ENCODE measurements around the gene TLN1. TPM values are rescaled to one million over a fixed set of nuclear protein-coding genes. Genes with fewer than 3 reads are reported as not detected.

TLN1 gene
- total and polyA plus RNA-seq, 2 of the 8 experiments (the other 6 are each of a cell fraction or from before 2014, with no cell fraction given) = 28.1 to 90.1 TPM

DNA sequence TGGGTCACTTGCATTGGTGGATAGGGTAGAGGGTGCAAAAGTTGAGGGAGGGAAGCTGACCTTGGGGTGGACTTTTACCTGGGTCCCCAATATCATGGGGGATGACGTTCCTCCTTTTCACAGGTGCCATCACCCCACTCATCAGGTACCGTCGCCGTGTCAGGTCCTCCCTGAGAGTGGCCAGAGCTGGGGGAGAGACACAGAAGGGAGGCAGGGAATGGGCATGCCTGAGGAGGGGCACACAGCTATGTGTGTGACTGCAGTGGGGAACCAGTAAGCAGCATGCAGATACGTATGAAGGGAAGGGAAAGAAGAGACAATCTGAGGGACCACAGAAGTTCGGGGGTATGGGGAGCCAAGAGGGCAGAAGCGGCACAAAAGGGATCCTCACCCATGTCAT lies 6.9 kb upstream of the TLN1 start:
- H3K4ac ChIP-seq (replicated peaks; ENCODE audit: insufficient read length, low read depth, low read length) = no peak overlapping the region
- H3K79me2 ChIP-seq (ENCODE audit: control insufficient read depth in 1 of 2, insufficient read depth in 2 of 2, low read length in 2 of 2) = peaks cover 0 to 5% of the 10 kb centered on the region in 2 experiments; a peak in 1 of 4 replicates
- H2BK15ac ChIP-seq (ENCODE audit: low read length) = no peak overlapping the region
- TF ChIP-seq SRF (IDR thresholded peaks at IDR 0.05; ENCODE audit: low read depth, low read length) = no peak
- TF ChIP-seq HDAC6 (IDR thresholded peaks at IDR 0.05; ENCODE audit: low read depth, low read length) = no peak
- no peak for TF ChIP-seq ATF3 (IDR thresholded peaks at IDR 0.05; ENCODE audit: insufficient read depth, low read depth, low read length)
- no peak for TF ChIP-seq FOSL1 (IDR thresholded peaks at IDR 0.05; ENCODE audit: insufficient read depth, low read depth, low read length)
- no peak for TF ChIP-seq ASH2L (IDR thresholded peaks at IDR 0.05; ENCODE audit: low read length)
- TF ChIP-seq E2F6 (IDR thresholded peaks at IDR 0.05) = no peak
- no peak for TF ChIP-seq CEBPB (IDR thresholded peaks at IDR 0.05; ENCODE audit: low read depth, low read length)
- no peak overlapping the region for H4K8ac ChIP-seq (ENCODE audit: extremely low read depth, insufficient read depth, low read length)
- H3K36me3 ChIP-seq (ENCODE audit: control insufficient read depth in 2 of 4, insufficient read depth in 4 of 4, low read length in 3 of 4) = peaks cover 34 to 80% (median 70%) of the 10 kb centered on the region in 4 experiments
- FAIRE-seq = no peak
- H3K4me2 ChIP-seq (ENCODE audit: insufficient read depth in 1 of 2, low read depth in 2 of 2, low read length in 2 of 2) = no peak overlapping the region
- H4K5ac ChIP-seq (ENCODE audit: insufficient read length, low read depth, low read length) = no peak overlapping the region
- DNase-seq (ENCODE audit: low read depth in 1 of 2, low spot score in 2 of 2) = no peak
- H3K23ac ChIP-seq (ENCODE audit: insufficient read length) = no peak overlapping the region
- POLR2A ChIA-PET (ENCODE audit: partially characterized antibody) = interaction anchor here (1.2 to 4.8 kb wide), 4 partner anchors 9 to 42 kb away, joined by 3 to 35 read pairs (median 8); partner anchors contain the start of genes GBA2 and RGP1
- 92% methylated on average over 7 of the region's 7 CpGs; no CpG with 5 or more reads in 1 of the 2 experiments for WGBS, 2 experiments (ENCODE audit: extremely low coverage in 1 of 2, insufficient coverage in 1 of 2, insufficient read length in 1 of 2, insufficient replicate concordance in 2 of 2, low coverage in 1 of 2, low lambda C conversion rate in 2 of 2, missing lambda C conversion rate in 1 of 2)
- no peaks in the 10 kb centered on the region; the same call in 1 of the 2 replicates for H3K23me2 ChIP-seq (ENCODE audit: low read depth, low read length)
- H4K20me1 ChIP-seq (replicated peaks in 1 of 2; ENCODE audit: control insufficient read depth in 1 of 2, insufficient read depth in 2 of 2, low read length in 2 of 2) = peaks cover 7 to 17% of the 10 kb centered on the region in 2 experiments
- no peak overlapping the region for H3K9ac ChIP-seq (replicated peaks in 1 of 4; ENCODE audit: extremely low read depth in 1 of 4, low read depth in 3 of 4, low read length in 3 of 4)
- H3K27me3 ChIP-seq (replicated peaks in 1 of 4; ENCODE audit: control insufficient read depth in 3 of 4, extremely low read depth in 1 of 4, insufficient read depth in 3 of 4, low read length in 3 of 4) = no peaks in the 10 kb centered on the region
- H2AFZ ChIP-seq (ENCODE audit: low read length) = no peak overlapping the region
- H2BK12ac ChIP-seq (ENCODE audit: low read depth, low read length) = no peak overlapping the region
- H4K91ac ChIP-seq (replicated peaks; ENCODE audit: insufficient read length, low read length) = no peak overlapping the region
- H3K14ac ChIP-seq (ENCODE audit: insufficient read length) = no peak overlapping the region
- no peak overlapping the region for H2BK120ac ChIP-seq (replicated peaks; ENCODE audit: low read depth, low read length)
- CTCF ChIA-PET (ENCODE audit: partially characterized antibody) = interaction anchor here (0.6 to 16.0 kb wide), 9 partner anchors 9 to 49 kb away, joined by 3 to 198 read pairs (median 4); partner anchors contain the start of genes CREB3, MSMP, RGP1 and TLN1
- no peak overlapping the region for H3K4me3 ChIP-seq (ENCODE audit: extremely low read depth in 1 of 4, insufficient read depth in 2 of 4, low read depth in 3 of 4, low read length in 4 of 4)
- no peak overlapping the region for H2BK20ac ChIP-seq (ENCODE audit: low read length)
- H3K18ac ChIP-seq (ENCODE audit: extremely low read depth, low read length) = no peak overlapping the region
- H3K9me3 ChIP-seq (ENCODE audit: insufficient read depth in 2 of 2, low read depth in 1 of 2, low read length in 1 of 2) = no peaks in the 10 kb centered on the region; a peak in 1 of 4 replicates
- no peak overlapping the region for H3K27ac ChIP-seq (ENCODE audit: low read depth, low read length)
- H3K56ac ChIP-seq (replicated peaks; ENCODE audit: insufficient read length, low read depth, low read length) = no peak overlapping the region
- H2AK5ac ChIP-seq (ENCODE audit: low read depth, low read length) = no peak overlapping the region
- H2BK5ac ChIP-seq (ENCODE audit: low read depth, low read length) = no peak overlapping the region
- peaks cover 0 to 2% (median under 1%) of the 10 kb centered on the region in 4 experiments; a peak in 2 of 7 replicates for H3K4me1 ChIP-seq (replicated peaks in 1 of 4; ENCODE audit: control insufficient read depth in 3 of 4, insufficient read depth in 4 of 4, low read length in 3 of 4)
- peaks cover 4% of the 10 kb centered on the region; the same call in 1 of the 2 replicates for H3K79me1 ChIP-seq (ENCODE audit: low read depth, low read length)
